ENCODE data around the gene ACAA2. TPM values are rescaled to one million over a fixed set of nuclear protein-coding genes. Genes with fewer than 3 reads are reported as not detected.

Gene ACAA2, protein sequence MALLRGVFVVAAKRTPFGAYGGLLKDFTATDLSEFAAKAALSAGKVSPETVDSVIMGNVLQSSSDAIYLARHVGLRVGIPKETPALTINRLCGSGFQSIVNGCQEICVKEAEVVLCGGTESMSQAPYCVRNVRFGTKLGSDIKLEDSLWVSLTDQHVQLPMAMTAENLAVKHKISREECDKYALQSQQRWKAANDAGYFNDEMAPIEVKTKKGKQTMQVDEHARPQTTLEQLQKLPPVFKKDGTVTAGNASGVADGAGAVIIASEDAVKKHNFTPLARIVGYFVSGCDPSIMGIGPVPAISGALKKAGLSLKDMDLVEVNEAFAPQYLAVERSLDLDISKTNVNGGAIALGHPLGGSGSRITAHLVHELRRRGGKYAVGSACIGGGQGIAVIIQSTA
- 16.1 TPM for total RNA-seq
- polyA plus RNA-seq: 10 to 100 TPM; 68.7 to 91.9 (median 79.5) TPM

DNA sequence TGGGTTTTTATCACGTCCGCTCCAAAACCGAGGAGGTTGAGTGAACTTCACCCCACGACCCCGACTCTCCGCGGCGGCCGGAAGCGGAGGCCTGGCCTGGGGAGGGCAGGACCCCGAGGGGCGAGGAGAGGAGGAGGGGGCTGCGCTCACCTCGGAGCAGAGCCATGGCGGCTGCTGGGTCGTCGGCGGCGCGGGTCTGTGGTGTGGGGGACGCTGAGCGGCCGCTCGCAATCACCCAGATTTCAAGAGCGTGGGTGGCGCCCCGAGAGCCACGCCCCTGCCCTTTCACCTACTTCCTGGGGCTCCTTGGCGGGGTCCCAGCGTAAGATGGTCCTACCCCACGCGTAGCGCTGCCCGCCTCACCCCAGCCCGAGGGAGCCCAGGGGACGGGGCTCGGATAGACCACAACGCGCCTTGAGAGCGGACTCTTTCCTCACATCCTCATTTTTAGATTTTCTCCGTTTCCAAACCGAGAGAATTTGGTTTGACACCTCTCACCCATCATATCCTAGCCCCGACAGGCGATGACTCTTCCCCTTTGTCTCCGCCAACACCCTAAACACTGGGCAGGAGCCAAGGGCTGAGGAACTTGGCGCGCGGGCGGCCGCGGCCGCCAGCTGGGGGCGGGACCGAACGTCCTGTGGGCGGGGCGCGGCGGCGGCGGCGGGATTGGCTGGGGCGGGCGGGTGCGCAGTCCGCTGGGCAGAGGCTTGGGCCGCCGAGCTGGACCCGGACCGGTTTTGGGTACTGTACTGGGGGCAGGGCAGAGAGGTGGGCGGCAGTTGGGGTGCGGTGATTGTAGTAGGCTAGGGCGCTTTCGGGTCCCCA, at the start of gene ACAA2:
Gene ACAA2, minus strand, starts transcription at position 215 of the 828 bp plus-strand sequence. Its CDS starts 49 bp downstream, at position 166.
- Mint-ChIP-seq H3K27me3 (no peaks in the 10 kb centered on the region), H3K4me3 (peak within 1 kb of the TSS; percentile 91 to 99 (median 96)), H3K4me1 (peaks cover 31 to 64% (median 51%) of the 10 kb centered on the region in 4 donors), H3K9me3 (peaks cover 0 to 13% (median 6%) of the 10 kb centered on the region in 7 donors), H3K36me3 (peaks cover 14% of the 10 kb centered on the region), H3K27ac (peak within 1 kb of the TSS; percentile 92 to 99 (median 94))
- DNase-seq (peak; percentile 67 to 88 (median 70)), ATAC-seq (ENCODE audit: low read depth in 2 of 2) (peak; percentile 80 to 82)
- Histone ChIP-seq H3K36me3 (ENCODE audit: control insufficient read depth, insufficient read depth, low read length) (no peaks in the 10 kb centered on the region), H3K27me3 (ENCODE audit: control insufficient read depth, insufficient read depth, low read length) (no peaks in the 10 kb centered on the region), H3K4me1 (ENCODE audit: control insufficient read depth, insufficient read depth, low read length, poor library complexity, severe bottlenecking) (peaks cover 44% of the 10 kb centered on the region), H3K4me3 (ENCODE audit: low read depth, low read length) (peak within 1 kb of the TSS; percentile 90), H3K27ac (ENCODE audit: insufficient read depth, low read length, poor library complexity, severe bottlenecking) (peak within 1 kb of the TSS; percentile 92), H3K9me3 (ENCODE audit: control insufficient read depth in 2 of 2, low read length in 2 of 2) (peaks cover 0 to 2% of the 10 kb centered on the region in 2 experiments)

DNA sequence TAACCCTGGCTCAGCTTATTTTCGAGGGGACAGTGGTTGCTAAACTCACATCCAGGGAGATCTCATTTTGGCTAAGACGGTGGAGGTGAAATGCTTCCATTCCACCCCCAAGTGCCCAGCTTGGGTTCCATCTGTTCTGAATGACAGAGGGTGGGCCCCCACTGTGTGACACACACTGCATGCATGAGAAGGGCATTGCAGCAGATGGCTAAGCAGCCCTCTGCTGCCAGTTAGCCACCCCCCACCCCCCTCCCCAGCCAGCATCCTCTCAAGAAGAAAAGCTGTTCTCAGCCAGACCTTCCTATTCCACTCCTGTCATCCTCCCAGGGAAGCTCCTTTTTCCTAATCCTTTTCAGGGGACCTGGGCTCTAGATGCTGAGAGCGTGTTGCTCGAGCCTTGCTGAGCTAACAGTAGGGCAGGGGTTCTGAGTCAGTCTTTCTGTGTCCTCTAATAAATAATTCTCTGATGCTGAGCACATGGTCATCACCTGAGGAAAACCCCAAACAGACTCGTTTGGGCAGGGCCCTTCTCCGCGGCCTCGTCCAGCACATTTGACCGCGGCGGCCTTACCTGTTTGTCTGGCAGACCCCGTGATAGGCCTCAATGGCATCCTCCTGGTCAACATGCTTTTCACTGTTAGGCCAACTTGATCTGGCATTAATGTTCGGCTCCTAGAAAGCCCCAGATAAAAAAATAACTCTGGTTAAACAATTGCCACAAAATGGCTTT, 49.5 kb upstream of the ACAA2 start:
- Mint-ChIP-seq H3K27me3 (no peaks in the 10 kb centered on the region), H3K9me3 (no peaks in the 10 kb centered on the region), H3K4me3 (no peak overlapping the region), H3K36me3 (no peaks in the 10 kb centered on the region), H3K4me1 (no peaks in the 10 kb centered on the region), H3K27ac (no peak overlapping the region)
- Histone ChIP-seq H3K36me3 (ENCODE audit: control insufficient read depth, insufficient read depth, low read length) (no peaks in the 10 kb centered on the region), H3K9me3 (ENCODE audit: control insufficient read depth in 2 of 2, low read length in 2 of 2) (no peaks in the 10 kb centered on the region), H3K4me3 (ENCODE audit: low read depth, low read length) (no peak overlapping the region), H3K27me3 (ENCODE audit: control insufficient read depth, insufficient read depth, low read length) (no peaks in the 10 kb centered on the region), H3K27ac (ENCODE audit: insufficient read depth, low read length, poor library complexity, severe bottlenecking) (no peak overlapping the region), H3K4me1 (ENCODE audit: control insufficient read depth, insufficient read depth, low read length, poor library complexity, severe bottlenecking) (no peaks in the 10 kb centered on the region)
- ATAC-seq (ENCODE audit: low read depth in 2 of 2) (no peak), DNase-seq (no peak)

DNA sequence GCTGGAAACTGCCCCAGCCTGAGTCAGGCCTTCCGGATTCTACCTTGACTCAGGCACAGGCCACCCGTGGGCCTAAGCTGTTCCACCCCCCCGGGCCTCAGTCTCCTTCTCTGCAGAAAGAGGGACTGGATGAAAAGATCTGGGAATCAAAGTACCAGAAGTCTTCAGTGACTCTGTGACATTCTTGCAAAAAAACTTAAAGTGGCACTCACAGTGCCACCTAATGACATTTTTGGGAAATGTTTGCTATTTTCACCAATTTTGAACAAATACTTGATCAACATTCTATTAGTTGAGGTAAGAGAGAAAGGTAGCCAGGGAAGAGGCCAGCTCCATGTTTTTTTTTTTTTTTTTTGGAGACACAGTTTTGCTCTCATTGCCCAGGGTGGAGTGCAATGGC, 48.3 kb upstream of the ACAA2 start:
- Mint-ChIP-seq H3K9me3 (no peaks in the 10 kb centered on the region), H3K27ac (no peak overlapping the region), H3K27me3 (no peaks in the 10 kb centered on the region), H3K4me1 (no peaks in the 10 kb centered on the region), H3K36me3 (no peaks in the 10 kb centered on the region), H3K4me3 (no peak overlapping the region)
- Histone ChIP-seq H3K27me3 (ENCODE audit: control insufficient read depth, insufficient read depth, low read length) (no peaks in the 10 kb centered on the region), H3K4me3 (ENCODE audit: low read depth, low read length) (no peak overlapping the region), H3K27ac (ENCODE audit: insufficient read depth, low read length, poor library complexity, severe bottlenecking) (no peak overlapping the region), H3K4me1 (ENCODE audit: control insufficient read depth, insufficient read depth, low read length, poor library complexity, severe bottlenecking) (no peaks in the 10 kb centered on the region), H3K36me3 (ENCODE audit: control insufficient read depth, insufficient read depth, low read length) (no peaks in the 10 kb centered on the region), H3K9me3 (ENCODE audit: control insufficient read depth in 2 of 2, low read length in 2 of 2) (no peaks in the 10 kb centered on the region)
- ATAC-seq (ENCODE audit: low read depth in 2 of 2): no peak
- DNase-seq: peak in 2 of 3 donors; percentile 29 to 50

DNA sequence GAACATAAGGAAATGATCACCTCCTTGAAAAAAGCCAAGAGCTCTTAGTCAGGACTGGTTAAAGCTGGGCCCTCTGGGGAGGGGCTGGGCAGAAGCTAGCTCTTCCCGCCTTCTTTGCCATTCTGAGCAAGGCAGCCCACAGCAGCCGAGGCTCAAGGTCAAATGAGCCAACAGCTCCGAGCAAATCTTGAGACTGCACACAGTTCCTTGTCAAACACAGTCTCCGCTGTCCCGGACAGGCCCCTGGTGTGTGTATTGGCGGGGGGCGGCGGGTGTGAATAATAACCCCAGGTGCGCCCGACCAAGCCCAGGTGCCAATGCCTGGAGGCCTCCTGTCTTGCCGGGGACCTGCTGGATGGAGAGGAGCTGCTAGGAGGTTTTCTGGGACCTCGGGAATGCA, 46.4 kb upstream of the ACAA2 start:
- DNase-seq (no peak), ATAC-seq (ENCODE audit: low read depth in 2 of 2) (no peak)
- H3K27me3 Mint-ChIP-seq: no peaks in the 10 kb centered on the region
- no peak overlapping the region for H3K4me3 Mint-ChIP-seq
- H3K36me3 ChIP-seq (ENCODE audit: control insufficient read depth, insufficient read depth, low read length): no peaks in the 10 kb centered on the region
- no peak overlapping the region for H3K4me3 ChIP-seq (ENCODE audit: low read depth, low read length)
- no peak overlapping the region for H3K27ac Mint-ChIP-seq
- no peaks in the 10 kb centered on the region for H3K27me3 ChIP-seq (ENCODE audit: control insufficient read depth, insufficient read depth, low read length)
- no peaks in the 10 kb centered on the region for H3K9me3 ChIP-seq (ENCODE audit: control insufficient read depth in 2 of 2, low read length in 2 of 2)
- H3K36me3 Mint-ChIP-seq: no peaks in the 10 kb centered on the region
- H3K4me1 ChIP-seq (ENCODE audit: control insufficient read depth, insufficient read depth, low read length, poor library complexity, severe bottlenecking): no peaks in the 10 kb centered on the region
- H3K27ac ChIP-seq (ENCODE audit: insufficient read depth, low read length, poor library complexity, severe bottlenecking): no peak overlapping the region
- H3K9me3 Mint-ChIP-seq: no peaks in the 10 kb centered on the region
- no peaks in the 10 kb centered on the region for H3K4me1 Mint-ChIP-seq

DNA sequence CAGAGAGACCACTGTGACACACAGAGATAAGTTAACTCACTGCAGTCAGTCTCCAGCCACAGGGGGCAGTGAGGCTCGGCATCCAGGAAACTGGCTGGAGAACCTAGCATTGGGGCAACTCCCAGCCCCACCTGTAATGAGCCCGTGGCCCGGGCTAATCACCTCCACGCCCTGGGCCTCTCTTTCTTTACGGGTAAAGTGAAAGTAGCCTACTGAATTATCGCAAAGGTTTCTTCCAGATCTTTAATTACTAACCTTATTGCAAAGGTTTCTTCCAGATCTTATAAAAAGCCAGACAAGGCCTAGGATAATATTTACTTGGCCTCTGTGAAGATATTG, 45.7 kb upstream of the ACAA2 start:
- Mint-ChIP-seq H3K9me3 (no peaks in the 10 kb centered on the region), H3K27ac (no peak overlapping the region), H3K4me3 (no peak overlapping the region), H3K4me1 (no peaks in the 10 kb centered on the region), H3K27me3 (no peaks in the 10 kb centered on the region), H3K36me3 (no peaks in the 10 kb centered on the region)
- H3K36me3 ChIP-seq (ENCODE audit: control insufficient read depth, insufficient read depth, low read length): no peaks in the 10 kb centered on the region
- no peaks in the 10 kb centered on the region for H3K27me3 ChIP-seq (ENCODE audit: control insufficient read depth, insufficient read depth, low read length)
- DNase-seq: no peak
- no peaks in the 10 kb centered on the region for H3K4me1 ChIP-seq (ENCODE audit: control insufficient read depth, insufficient read depth, low read length, poor library complexity, severe bottlenecking)
- H3K27ac ChIP-seq (ENCODE audit: insufficient read depth, low read length, poor library complexity, severe bottlenecking): no peak overlapping the region
- no peak overlapping the region for H3K4me3 ChIP-seq (ENCODE audit: low read depth, low read length)
- no peaks in the 10 kb centered on the region for H3K9me3 ChIP-seq (ENCODE audit: control insufficient read depth in 2 of 2, low read length in 2 of 2)
- ATAC-seq (ENCODE audit: low read depth in 2 of 2): no peak

DNA sequence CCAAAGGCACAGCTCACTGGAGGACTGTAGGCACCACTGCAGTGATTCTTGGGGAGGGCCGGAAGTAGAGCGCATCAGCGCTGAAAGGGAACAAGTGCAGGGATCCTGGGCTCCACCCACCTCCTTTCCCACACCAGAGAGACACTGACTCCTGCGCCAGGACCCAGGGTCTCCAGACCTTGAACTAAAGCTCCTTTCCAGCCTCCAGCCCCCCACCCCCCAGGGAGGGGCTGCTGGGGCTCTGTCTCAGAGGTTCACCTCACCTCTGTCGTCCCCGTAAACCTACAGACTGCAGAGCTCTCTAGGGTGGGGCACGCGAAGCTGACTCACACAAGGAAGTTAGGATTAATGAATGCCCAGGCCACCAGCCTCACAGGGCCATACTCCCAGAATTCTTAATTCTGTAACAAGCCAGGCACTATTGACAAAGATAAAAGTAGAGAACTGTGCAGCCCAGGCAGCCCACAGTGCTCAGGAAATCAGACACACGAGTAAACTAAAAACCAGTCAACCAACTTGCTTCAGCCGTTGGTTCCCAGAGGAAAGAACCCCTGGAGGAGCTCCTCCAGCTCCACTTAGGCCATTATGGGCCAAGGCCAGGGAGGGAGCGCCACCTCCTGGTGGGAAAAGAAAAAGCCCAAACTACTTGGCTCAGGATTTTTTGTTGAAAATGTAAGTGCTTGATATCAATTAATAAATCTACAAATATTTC, 45.1 kb upstream of the ACAA2 start:
- H3K27ac ChIP-seq (ENCODE audit: insufficient read depth, low read length, poor library complexity, severe bottlenecking): no peak overlapping the region
- Mint-ChIP-seq H3K9me3 (no peaks in the 10 kb centered on the region), H3K27me3 (no peaks in the 10 kb centered on the region), H3K4me1 (no peaks in the 10 kb centered on the region), H3K27ac (no peak overlapping the region), H3K36me3 (no peaks in the 10 kb centered on the region), H3K4me3 (no peak overlapping the region)
- no peaks in the 10 kb centered on the region for H3K36me3 ChIP-seq (ENCODE audit: control insufficient read depth, insufficient read depth, low read length)
- H3K27me3 ChIP-seq (ENCODE audit: control insufficient read depth, insufficient read depth, low read length): no peaks in the 10 kb centered on the region
- DNase-seq (peak; percentile 22 to 65 (median 46)), ATAC-seq (ENCODE audit: low read depth in 2 of 2) (no peak)
- no peaks in the 10 kb centered on the region for H3K4me1 ChIP-seq (ENCODE audit: control insufficient read depth, insufficient read depth, low read length, poor library complexity, severe bottlenecking)
- no peak overlapping the region for H3K4me3 ChIP-seq (ENCODE audit: low read depth, low read length)
- H3K9me3 ChIP-seq (ENCODE audit: control insufficient read depth in 2 of 2, low read length in 2 of 2): no peaks in the 10 kb centered on the region

DNA sequence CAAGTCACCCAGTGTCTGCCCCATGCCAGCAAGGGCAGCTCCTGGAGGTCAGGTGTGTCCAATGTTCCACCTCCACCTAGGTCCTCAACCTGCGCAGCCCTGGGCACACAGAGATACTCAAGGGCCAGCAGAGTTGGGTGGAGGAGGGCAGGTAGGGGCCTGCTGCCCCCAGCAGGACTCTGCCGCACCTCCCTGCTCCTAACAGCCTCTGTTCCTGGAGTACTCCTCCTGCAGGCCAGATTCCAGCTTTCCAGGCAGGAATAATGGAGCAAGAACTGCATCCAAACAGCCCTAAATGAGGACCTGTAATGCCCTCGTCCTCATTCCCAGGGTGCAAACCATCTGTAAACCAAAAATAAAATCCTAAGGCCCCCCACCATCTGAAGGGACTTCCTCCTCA, 44.4 kb upstream of the ACAA2 start:
- no peaks in the 10 kb centered on the region for H3K4me1 Mint-ChIP-seq
- H3K27me3 ChIP-seq (ENCODE audit: control insufficient read depth, insufficient read depth, low read length): no peaks in the 10 kb centered on the region
- H3K4me3 Mint-ChIP-seq: no peak overlapping the region
- H3K36me3 Mint-ChIP-seq: no peaks in the 10 kb centered on the region
- H3K27ac ChIP-seq (ENCODE audit: insufficient read depth, low read length, poor library complexity, severe bottlenecking): no peak overlapping the region
- H3K9me3 Mint-ChIP-seq: no peaks in the 10 kb centered on the region
- DNase-seq (no peak), ATAC-seq (ENCODE audit: low read depth in 2 of 2) (no peak)
- H3K9me3 ChIP-seq (ENCODE audit: control insufficient read depth in 2 of 2, low read length in 2 of 2): no peaks in the 10 kb centered on the region
- H3K27me3 Mint-ChIP-seq: no peaks in the 10 kb centered on the region
- H3K4me3 ChIP-seq (ENCODE audit: low read depth, low read length): no peak overlapping the region
- H3K4me1 ChIP-seq (ENCODE audit: control insufficient read depth, insufficient read depth, low read length, poor library complexity, severe bottlenecking): no peaks in the 10 kb centered on the region
- no peaks in the 10 kb centered on the region for H3K36me3 ChIP-seq (ENCODE audit: control insufficient read depth, insufficient read depth, low read length)
- H3K27ac Mint-ChIP-seq: no peak overlapping the region
